HEK293 (cell line): Measurements from ENCODE around the gene SNRNP70.

Experiments
- TRIM28 ChIP-seq: IDR thresholded peaks from 2 replicates; pipeline ENCODE4 v1.6.1; 2011; ENCODE audit warnings: low read length, control low read depth, borderline replicate concordance
- YY1 ChIP-seq: fragments of 450-650 bp; formaldehyde crosslinking; IDR thresholded peaks from 2 replicates; pipeline ENCODE4 v1.5.1; 2018; ENCODE audit warnings: missing biosample characterization, missing genetic modification characterization
- ZNF623 ChIP-seq: fragments of 450-650 bp; formaldehyde crosslinking; IDR thresholded peaks from 2 replicates; pipeline ENCODE4 v1.5.1; 2016; ENCODE audit warnings: missing biosample characterization, missing genetic modification characterization

GRCh38 chr19:49128545-49129237, 43.4 kb downstream of the SNRNP70 start:
- TF ChIP-seq ZNF623 (tag by site-specific recombination): no peak
- TF ChIP-seq TRIM28: no peak
- TF ChIP-seq YY1 (tag by site-specific recombination): no peak
